HG03575 (cell line): Measurements from ENCODE around the gene NCSTN.
"Not testable (repeated sequence)": the region's sequence is repeated elsewhere in the genome, so short reads cannot be mapped to it uniquely, and the experiment has no call there.

Experiments
- ATAC-seq: cut with Tn5 transposase; IDR thresholded peaks from one replicate; pipeline ENCODE4 v1.9.1; 2021; ENCODE audit not compliant: unreplicated experiment, insufficient number of reproducible peaks, low FRiP score; ENCODE audit errors: extremely low read depth

Gene NCSTN

GRCh38 chr1:160367934-160368923 is 25.0 kb downstream of the NCSTN start:
- no peak for ATAC-seq

- no peak for ATAC-seq
These were observed 25.9 kb downstream of the NCSTN start for GRCh38 chr1:160369087-160369486.

- no peak for ATAC-seq
These were observed 27.6 kb downstream of the NCSTN start for GRCh38 chr1:160370561-160371345.

DNA sequence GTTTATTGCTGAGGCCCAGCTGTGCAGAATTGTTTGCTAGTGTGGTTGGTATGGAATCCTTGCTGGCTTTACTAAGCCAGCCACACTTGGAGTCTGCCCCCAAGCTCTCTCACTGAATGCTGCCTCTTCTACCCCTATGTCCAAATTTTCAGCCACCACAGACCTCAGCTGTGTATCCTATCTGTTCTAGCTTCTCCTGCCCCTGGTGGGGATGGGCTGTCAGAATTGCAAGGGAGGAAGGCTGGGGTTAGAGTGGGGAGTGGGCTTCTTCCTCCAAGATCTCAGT is 28.1 kb downstream of the NCSTN start:
- no peak for ATAC-seq

DNA sequence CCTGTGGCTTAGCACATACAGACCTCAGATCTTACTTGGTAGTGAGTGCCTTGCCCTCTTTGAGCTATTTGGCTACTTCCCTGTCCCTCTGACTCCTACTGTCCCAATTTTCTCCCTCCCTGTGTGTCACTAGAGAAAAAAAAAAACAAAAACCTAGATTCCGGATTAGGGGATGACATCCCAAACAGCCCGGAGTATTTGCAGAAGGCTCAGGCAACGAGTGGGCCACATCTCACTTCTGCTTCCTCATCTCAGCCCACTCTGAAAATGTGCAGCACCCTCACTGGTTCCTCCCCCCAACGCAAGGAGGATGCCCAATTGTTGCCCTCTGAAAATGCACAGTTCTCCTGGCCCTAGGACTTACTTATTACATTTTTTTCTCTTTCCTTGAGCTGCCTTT is 28.6 kb downstream of the NCSTN start:
- no peak for ATAC-seq

- ATAC-seq, result no peak
These were observed 30.5 kb downstream of the NCSTN start for GRCh38 chr1:160373696-160374095.

DNA sequence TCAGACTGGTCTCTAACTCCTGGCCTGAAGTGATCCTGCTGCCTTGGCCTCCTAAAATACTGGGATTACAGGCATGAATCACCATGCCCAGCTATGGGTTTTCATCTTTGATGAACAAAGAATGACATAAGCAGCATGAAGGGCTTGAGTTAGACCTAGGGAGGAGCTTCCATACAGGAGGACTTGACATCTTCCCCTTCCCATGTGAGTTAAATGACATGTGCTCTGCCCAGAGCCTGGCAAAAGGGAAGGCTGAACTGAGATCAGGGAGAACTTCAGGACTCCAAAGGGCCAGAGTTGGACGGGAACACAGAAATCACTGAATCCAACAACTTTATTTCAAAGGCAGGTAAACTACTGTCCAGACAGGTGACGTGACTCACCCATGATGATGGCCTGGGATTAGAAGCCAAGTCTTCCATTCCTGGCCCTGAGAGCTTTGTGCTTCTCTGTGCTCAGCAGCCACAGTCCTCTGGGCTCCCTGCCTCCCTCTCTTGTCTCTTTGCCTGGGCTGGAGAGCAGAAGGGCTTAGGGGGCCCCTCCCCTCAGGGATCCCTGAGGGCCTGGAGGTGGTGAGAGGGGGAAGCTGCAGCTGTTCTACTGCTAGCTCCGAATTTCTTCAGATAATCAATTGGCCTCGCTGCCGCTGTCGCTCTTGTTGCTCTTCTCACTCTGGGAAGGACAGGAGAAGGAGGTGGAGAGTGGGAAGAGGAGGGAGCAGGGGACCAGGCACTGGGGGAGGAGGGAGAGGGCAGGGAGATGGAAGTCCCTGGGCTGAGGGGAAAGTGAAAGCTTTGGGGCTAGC is 31.3 kb downstream of the NCSTN start:
- ATAC-seq, result no peak

DNA sequence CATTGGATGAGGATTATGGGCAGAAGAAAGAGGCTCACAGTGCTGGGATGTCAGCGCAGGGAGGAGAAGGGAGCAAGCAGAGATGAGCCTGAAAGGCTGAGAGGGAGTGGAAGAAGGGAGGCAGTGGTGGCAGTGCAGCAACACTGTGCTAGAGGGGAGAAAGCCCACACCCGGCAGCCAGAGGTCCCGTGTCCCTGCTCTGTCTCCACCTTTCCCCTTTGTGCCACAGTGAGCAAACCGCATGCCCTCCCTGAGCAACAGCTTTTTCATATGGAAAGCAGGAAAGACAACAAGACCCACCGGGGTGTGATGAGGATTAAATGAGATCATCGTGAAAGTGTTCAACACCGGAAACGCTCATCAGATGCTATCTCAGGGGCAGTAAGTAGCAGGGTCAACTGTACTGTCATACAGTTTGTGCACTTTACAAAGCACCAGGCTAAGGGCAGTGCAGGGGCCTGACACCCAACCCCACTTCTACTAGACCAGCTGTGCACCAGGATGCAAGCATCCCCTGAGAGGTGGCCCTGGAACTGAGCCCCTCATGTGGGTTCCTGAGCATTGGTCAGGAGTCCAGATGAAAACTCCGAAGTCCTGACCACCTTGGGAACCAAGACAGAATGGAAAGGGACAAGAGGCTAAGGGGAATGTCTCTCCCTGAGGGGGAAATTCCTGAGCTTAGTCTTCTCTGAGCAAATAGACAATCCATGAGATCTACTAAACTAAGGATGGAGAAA is 32.8 kb downstream of the NCSTN start:
- no peak for ATAC-seq

GRCh38 chr1:160376525-160377131 is 33.4 kb downstream of the NCSTN start:
- no peak for ATAC-seq

- ATAC-seq, result no peak
These were observed 34.5 kb downstream of the NCSTN start for GRCh38 chr1:160377585-160378206.

GRCh38 chr1:160384812-160385211 is 41.6 kb downstream of the NCSTN start:
- not testable (repeated sequence) for ATAC-seq

DNA sequence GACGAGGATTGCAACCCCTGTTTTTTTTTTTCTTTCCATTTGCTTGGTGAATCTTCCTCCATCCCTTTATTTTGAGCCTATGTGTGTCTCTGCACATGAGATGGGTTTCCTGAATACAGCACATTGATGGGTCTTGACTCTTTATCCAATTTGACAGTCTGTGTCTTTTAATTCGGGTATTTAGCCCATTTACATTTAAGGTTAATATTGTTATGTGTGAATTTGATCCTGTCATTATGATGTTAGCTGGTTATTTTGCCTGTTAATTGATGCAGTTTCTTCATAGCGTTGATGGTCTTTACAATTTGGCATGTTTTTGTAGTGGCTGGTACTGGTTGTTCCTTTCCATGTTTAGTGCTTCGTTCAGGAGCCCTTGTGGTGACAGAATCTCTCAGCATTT is 45.2 kb downstream of the NCSTN start:
- ATAC-seq, result not testable (repeated sequence)

DNA sequence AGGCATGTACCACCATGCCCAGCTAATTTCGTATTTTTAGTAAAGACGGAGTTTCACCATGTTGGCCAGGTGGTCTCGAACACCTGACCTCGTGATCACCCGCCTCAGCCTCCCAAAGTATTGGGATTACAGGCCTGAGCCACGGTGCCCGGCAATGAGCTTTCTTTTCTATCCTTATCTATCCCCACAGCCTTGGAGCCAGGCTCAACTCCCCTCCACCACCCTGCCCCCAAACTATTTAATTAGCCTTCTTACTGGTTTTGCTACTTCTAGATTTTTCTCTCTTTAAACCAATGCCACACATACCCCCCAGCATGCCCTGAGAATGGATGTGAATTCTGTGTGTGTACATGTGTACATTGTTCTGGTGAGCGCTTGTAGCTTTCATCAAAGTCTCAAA is 51.5 kb downstream of the NCSTN start:
- no peak for ATAC-seq

- no peak for ATAC-seq
These were observed 54.5 kb downstream of the NCSTN start for GRCh38 chr1:160397651-160398050.

- ATAC-seq, result no peak
These were observed 55.6 kb downstream of the NCSTN start for GRCh38 chr1:160398823-160399222.

DNA sequence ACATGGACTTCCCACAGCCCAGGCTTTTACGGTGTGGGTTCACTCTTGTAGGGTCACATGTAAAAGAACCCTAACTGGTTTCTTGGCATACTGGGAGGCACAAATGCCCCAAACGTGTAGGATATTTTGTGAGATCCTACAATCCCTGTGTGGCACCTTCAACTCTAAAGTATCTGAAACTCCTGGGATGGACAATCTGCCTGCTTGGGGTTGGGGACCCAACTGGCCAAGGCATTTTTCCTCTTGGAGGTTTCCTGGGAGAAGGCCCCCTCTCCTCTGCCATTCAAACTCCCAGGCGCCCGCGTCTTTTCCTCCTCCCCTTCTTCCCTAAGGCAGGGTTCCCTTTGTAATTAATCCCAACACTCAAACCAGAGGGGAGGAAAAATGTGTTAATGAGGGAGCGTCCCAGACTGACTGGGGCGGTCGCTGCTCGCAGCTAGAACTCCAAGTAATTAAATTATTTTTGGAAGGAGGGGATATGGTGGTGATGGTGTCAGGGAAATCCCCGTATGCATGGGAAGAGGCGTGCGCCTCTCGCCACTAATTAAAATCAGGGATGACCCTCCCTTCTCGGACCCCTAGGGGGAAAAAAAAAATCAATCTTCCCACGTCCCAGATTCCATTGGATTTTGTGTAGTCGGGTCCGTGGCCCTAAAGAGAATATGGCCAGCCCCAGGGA is 56.5 kb downstream of the NCSTN start:
- ATAC-seq, result no peak

DNA sequence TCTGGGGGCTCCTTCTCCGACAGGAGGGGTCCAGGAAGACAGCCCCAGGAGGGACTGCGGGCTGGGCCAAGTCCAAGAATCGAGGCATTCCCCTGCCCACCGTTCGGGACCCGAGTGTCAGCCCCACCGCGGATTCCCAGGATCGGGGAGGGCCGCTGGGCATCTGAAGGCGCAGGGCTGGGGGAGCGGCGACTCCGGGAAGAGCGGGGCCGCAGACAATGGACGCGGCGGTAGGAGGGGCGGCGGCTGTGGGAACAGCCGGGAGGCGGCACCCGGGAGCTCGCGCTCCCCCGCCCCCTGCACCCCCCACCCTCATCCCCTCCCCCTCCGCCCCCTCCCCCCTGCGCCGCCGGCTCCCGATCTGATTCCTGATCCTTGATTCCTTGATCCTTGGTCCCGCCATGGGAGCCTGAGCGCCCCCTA is 57.1 kb downstream of the NCSTN start, which contains the start of gene VANGL2:
VANGL2 (plus strand) TSS at position 342 of the 423 bp plus-strand sequence. CDS start 15,274 bp downstream, outside the sequence.
- no peak for ATAC-seq
